Left renal cortex interstitium (tissue), 4 donors: Measurements from ENCODE around the gene ACTR3C. TPM values are rescaled to one million over a fixed set of nuclear protein-coding genes. Genes with fewer than 3 reads are reported as not detected.

ENCODE experiments used
- DNase-seq, 4 donors: peaks; one replicate each; pipeline ENCODE4 v3.0.0-alpha.2; 2013; ENCODE audit warnings: low read depth in 4 of 4, low spot score in 2 of 4, missing footprints in 1 of 4
- polyA plus RNA-seq, 4 donors: library from polyadenylated mRNA; unstranded; fragments of 120-200 nt; gene quantifications; one replicate each; pipeline ENCODE4 v1.2.1, GENCODE V29; 2013; ENCODE audit not compliant: insufficient read length in 4 of 4

Gene ACTR3C
- polyA plus RNA-seq, 4 donors: 7.4 to 9.4 (median 7.5) TPM

- DNase-seq: no peak
Measured at GRCh38 chr7:150359622-150360362, 36.4 kb upstream of the ACTR3C start.

GRCh38 chr7:150358988-150359621 lies 35.8 kb upstream of the ACTR3C start:
- DNase-seq: no peak

- no peak for DNase-seq
Measured at GRCh38 chr7:150358433-150358832, 35.1 kb upstream of the ACTR3C start.

DNA sequence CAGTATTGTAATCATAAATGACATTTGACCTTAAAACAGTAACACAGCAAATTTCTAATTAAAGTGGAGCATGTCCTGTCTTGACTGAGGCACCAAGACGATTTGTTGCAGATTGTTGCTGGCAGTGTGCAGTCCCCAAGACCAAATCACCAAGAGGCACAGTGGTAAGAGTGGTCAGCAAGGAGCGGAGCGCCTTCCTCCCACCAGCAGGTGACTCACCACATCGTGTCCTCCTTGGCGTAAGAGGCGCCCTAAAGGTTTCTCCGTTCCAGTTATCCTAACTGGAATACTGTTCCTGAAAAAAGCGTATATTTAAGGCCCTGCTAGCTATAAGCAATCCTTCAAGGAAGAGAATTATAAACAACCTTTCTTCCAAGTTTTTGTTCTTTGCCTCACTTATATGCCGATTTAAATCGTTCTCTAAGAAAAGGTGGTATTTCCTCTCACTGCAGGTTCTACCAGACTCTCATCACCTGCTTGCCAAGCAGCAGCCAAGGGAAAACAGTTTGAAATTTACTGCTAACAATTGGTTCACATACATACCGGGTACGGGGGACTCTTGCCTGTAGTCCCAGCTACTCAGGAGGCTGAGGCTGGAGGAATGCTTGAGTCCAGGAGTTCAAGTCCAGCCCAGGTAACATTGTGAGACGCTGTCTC lies 34.6 kb upstream of the ACTR3C start:
- no peak for DNase-seq

DNA sequence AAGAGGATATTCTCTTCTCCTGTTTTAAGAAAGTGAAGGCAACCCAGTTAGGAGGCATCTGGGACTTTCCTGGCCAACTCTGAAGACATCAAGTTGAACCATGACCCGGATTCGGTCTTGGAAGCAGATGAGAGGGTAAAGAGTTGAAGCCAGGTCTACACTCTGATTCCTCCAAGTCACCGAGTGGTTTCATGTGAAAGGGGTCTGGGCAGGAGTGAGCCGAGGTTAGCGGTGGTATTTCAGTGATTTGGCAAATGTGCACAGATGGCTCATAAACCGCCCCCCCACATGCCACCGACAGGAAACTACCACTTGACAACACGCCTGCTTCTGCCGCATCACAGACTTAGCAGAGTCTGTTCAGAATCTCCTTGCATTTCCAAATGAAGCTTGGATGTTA lies 33.9 kb upstream of the ACTR3C start:
- DNase-seq: no peak

DNA sequence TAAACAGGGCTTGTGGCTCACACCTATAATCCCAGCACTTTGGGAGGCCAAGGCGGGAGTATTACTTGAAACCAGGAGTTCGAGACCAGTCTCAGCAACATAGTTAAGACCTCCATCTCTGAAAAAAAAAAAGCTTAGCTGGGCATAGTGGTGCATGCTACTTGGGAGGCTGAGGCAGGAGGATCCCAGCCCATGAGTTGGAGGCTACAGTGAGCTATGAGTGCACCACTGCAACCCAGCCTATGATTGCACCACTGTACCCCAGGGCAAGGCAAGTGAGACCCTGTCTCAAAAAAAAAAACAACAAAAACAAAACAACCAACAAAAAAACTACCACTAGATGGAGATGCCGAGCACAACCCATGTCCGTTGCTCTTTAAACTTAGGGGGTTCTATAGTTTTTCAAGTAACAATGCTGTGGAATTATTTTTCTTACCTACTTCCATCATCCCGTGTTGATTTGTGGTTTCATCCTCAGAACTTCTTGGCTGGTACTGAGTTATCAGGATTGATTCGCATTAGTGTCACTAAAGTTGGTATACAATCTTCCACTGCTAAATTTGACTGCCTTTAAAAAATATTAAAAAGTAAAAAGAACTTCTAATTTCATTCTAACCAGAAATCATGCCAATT lies 33.0 kb upstream of the ACTR3C start:
- DNase-seq: no peak

DNA sequence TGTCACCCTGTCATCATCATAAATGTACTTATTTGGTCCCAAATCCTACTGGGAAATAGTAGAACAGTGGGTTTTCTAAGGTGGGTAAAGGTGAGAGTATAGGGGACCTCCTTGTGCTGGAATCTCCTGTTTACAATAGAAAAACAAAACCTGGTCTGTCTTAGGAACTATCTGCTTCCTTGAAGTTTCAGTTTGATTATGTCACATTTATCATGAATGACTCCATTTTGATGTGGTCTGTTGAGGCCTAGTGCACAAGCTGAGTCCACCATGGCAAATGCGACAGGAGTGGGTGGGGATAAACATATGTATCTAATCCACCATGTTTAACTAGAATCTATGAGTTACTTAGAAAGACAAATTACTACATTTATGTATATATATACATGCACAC lies 32.3 kb upstream of the ACTR3C start:
- no peak for DNase-seq

DNA sequence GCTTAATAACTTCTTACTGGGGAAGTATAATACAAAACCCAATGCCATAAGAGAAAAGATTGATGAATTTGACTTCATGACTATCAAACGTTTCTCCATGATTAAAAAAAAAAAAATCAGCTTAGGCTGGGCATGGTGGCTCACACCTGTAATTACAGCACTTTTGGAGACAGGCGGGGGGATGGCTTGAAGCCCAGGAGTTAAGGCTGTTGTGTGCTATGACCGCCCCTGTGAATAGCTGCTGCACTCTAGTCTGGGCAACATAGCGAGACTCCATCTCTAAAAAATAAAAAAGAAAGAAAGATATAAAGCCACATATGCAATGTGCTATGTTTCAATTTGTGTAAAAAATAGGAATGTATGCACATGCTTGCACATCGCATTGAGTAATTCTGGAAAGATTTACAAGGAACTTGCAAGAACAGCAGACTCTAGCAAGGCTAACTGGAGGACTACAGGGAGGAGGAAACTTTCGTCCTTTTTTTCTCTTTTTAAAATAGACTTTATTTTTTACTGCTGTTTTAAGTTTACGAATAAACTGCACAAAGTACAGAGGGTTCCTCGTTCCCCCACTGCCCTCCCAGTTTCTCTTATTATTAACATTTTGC lies 28.3 kb upstream of the ACTR3C start:
- no peak for DNase-seq

DNA sequence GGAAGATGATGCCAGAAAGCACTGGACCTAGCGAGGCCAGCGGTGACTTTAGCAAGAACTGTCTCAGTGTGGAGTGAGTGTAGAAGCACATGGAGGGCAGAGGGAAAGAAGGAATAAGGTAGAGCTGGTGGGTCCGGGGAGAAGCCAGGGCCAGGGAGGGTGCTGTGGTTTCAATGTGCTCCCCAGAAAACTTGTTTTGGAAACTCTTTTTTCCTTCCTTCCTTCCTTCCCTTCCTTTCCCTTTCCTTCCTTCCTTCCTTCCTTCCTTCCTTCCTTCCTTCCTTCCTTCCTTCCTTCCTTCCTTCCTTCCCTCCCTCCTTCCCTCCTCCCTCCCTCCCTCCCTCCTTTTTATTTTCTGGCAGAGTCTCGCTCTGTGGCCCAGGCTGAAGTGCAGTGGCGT lies 23.6 kb upstream of the ACTR3C start:
- DNase-seq: no peak

DNA sequence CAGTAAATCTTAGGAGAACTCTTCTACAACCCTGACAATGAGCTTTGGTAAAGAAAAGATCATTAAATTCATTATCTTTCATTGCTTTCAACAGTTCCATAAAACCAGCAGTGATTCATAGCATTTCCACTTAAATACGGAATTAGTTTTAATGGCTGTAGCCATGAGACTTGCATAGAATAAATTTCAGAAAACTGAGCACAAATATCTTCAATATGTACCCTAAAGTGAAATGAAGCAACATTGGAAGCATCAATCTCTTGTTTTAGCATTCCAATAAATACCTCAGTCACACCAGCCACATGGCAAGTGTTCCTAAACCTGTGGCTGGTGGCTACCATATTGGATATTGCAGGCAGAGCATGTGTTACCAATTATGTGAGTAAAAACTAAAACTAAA lies 21.7 kb upstream of the ACTR3C start:
- DNase-seq: no peak

DNA sequence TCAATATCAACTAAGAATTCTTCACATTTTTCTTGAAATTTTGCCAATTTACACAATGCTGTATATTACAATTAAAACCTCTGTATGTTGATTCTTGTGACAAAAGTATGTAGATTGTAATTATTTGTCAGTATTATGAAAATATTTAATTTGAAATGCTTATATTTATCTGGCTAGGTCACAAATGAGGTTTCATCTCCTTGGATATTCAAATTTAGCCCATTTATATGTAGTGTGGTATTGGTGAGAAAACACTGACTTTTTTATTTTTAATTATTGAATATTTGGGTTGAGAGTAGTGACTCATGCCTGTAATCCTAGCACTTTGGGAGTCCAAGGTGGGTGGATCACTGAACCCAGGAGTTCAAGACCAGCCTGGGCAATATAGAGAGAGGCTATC lies 21.0 kb upstream of the ACTR3C start:
- DNase-seq: no peak

DNA sequence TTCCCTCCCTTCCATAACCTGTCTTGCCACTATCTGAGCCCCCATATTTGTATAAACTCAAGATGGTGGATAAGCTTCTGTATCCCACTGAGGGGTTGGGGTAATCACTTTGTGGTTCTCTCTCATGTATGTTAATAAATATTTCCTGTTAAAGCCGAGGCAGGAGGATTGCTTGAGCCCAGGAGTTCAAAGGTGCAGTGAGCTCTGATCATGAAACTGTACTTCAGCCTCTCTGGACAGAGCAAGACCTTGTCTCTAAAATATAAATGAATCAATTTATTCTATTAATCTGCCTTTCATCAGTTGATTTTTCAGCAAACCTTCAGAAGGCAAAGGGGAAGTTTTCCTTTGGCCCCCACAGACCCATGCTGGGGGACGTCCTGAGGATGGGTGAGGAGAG lies 19.9 kb upstream of the ACTR3C start:
- DNase-seq: no peak

- DNase-seq: no peak
Measured at GRCh38 chr7:150342121-150342408, 18.7 kb upstream of the ACTR3C start.

DNA sequence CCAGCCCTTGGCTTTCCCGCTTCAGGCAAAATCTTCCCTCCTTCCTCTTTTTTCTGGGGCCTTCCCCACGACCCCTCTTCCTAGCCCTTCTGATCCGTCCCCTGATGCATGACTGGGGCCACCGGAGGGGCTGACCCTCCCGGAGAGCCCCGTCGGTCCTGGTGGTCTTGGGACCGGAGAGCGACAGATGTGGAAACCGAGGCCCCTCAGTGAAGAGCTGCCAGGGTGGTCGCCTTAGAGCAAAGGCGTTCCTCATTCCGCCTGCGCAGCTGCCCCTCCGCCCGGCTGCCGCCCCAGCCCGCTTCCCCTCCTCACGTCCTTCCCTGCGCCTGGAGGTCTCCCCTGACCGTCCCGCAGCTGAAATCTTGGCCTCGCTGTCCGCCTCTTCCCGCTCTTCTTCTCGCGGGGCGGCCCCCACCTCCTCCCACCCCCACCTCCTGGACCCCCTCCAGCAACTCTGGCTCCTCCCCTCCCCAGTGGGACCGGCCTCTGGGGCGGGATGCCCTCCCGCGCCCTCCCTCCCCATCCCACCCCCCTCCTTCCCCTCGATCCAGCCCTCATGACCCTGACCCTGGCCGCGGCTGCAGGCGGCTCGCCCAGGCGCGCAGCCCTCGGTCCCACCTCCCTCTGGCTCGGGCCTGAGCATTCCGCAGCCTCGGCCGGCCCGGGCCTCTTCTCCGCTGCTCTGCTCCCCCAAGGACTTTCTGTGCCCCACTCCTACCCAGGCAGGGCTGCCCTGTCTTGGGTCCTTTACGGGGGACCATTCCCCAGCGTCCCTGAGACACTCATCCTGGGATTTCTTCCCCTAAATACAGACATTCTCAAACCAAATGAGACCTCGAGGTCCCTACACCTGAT lies 18.1 kb upstream of the ACTR3C start, which contains the start of gene RARRES2:
TSS of gene RARRES2 (minus strand) at position 367 of the 858 bp plus-strand sequence. CDS start 1,020 bp downstream, outside the sequence.
- no peak for DNase-seq

- DNase-seq: no peak
Measured at GRCh38 chr7:150340875-150341262, 17.5 kb upstream of the ACTR3C start.

- no peak for DNase-seq
Measured at GRCh38 chr7:150340024-150340749, 16.8 kb upstream of the ACTR3C start.

DNA sequence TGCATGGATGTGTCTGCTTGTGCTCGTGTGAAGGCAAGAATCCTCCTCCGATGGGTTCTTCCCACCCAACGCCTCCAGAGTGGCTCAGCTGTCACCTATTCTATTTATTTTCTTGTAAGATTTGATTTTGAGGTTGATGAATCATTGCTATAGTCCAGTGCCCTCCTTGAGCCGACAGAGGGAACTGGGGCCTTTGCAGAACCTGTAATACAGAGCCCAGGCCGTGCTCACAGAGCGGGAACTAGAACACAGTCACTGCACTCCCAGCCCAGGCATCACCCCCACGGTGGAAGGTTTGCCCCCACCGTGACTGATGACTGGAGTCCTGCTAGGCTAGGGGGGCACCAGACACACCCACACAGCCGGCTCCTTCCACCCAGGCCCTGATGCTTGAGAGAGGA lies 16.1 kb upstream of the ACTR3C start:
- no peak for DNase-seq

DNA sequence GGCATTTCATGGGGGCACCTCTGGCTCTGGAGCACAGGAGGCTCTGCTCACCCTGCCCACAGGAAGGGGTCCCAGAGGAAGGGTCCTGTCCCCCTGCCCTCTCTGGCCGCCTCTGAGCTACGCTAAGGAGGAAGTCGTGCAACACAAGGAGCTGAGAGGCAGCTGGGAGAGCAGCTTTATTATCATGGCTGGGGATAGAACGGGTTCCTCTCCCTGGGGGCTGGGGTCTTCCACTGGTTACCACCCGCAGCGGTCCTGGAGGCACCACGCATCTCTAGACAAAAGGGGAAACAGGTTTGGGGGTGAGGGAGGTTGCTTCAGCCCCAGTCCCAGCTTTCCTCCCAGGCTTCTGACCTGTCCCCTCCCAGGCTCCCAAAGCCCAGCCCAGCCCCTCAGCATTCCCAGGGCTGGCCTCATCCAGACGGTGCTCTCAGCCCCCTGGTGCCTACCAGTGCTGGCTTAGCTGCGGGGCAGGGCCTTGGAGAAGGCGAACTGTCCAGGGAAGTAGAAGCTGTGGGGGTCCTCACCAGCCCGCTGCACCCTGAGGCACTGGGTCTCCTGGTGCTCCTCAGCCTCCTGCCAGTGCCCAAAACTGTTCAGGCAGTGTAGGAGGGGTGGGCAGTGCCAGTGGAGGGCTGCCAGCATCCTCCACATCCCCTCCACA lies 15.0 kb upstream of the ACTR3C start:
- DNase-seq: no peak

DNA sequence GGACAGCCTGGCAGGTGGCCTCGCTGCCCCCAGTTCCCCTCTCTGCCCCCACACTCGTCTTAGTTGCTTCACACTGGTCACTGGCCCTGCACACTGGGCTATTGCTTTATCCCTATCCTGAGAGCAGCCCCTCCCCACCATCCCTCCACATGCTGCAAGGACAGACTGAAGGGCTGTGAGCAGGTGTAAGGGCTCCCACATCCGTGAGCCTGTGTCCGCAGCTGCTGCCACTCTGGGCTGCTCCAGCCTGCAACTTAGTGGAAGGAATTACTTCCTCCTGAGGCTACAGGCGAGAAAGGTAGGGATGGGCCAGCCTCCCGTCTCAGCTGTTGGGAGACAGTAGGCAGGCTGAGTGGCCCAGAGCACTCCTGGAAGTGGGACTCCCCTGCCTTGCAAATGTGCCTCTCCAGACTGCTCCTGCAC lies 14.3 kb upstream of the ACTR3C start:
- no peak for DNase-seq
